Effector CD4-positive, alpha-beta T cell (primary cell): ENCODE measurements around the gene COASY.
"Not testable (repeated sequence)": the region's sequence is repeated elsewhere in the genome, so short reads cannot be mapped to it uniquely, and the experiment has no call there.

Experiments used
- DNase-seq: peaks from one replicate; pipeline ENCODE4 v3.0.0-alpha.2; 2020

Gene COASY

DNA sequence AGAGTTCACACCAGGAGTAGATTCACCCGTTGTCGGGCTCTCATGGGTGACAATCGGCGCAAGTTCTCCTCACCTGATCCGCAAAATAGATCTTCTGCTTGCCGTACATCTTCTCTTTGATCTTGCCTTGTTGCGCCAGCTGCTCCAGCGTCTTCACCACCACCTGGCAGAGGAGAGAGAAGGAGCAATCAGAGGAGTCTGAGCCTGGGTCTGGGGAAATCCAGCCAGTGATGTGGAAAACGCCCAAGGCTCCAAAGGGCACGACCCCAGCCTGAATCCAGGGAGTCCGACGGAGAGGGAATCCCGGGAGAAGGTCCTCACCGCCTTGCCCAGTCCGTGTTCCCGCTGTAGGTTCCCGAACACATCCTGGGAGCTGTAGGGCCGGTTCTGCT, 15.2 kb downstream of the COASY start:
- no peak for DNase-seq

DNA sequence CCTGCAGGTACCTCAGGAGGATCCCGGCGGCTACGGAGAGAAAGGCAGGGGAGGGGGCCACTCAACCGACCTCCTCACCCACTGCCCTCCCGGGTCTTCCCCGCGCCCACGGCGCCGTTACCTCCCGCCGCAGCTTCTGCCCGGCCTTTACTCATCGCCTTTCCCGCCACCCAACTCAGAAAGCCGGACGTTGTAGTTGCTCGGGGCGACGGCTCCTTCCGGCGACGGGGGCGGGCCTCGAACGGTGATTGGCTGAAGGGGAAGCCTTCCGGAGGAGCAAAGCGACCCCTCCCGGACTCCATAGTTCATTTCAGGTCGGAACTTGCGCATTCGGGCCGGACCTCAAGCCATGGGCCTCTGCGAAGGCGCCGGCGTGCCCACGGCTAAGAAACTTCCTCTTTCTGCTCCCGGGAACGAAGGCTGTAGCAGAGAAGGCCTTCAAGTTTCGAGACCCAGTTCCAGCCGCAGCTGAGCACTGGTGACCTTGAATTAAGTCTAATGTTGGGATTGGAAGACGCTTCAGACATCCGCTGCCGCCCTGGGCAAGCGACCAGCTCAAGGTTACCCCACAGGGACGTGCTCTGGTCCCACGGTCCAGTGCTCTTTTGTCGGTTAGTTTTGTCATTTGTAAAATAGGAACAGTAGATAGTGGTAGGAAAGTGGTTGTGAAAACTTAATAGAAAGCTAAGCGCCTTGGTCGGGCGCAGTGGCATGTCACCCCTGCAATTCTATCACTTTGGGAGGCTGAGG, 15.8 kb downstream of the COASY start, which contains the start of gene PSMC3IP:
Gene PSMC3IP (minus strand): TSS at position 198 of the 750 bp plus-strand sequence. CDS start 43 bp downstream, at position 155.
- DNase-seq, result peak; percentile 89

GRCh38 chr17:42578282-42578869, 16.4 kb downstream of the COASY start:
- peak; percentile 55 for DNase-seq

- no peak for DNase-seq
These were observed 18.0 kb downstream of the COASY start for GRCh38 chr17:42579794-42580551.

- DNase-seq, result no peak
These were observed 19.9 kb downstream of the COASY start for GRCh38 chr17:42581744-42582270.

DNA sequence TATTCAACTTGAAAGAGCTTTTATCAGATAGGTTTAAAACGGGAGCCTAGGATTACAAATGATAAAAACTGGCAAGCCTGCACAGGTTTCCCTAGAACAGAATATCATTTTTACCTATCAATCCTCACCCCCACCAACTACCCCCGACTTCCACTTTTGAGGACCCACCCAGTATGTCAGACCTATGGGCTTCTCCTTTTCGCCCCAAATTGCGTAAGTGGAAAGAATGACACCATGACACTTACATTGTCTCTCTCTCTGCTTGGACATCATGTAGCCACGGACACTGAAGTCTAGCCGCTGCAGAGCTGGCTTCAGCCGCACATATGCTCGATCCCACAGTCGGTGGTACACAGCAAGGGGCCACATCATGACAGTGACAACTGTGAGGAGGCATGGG, 22.9 kb downstream of the COASY start:
- DNase-seq, result no peak

DNA sequence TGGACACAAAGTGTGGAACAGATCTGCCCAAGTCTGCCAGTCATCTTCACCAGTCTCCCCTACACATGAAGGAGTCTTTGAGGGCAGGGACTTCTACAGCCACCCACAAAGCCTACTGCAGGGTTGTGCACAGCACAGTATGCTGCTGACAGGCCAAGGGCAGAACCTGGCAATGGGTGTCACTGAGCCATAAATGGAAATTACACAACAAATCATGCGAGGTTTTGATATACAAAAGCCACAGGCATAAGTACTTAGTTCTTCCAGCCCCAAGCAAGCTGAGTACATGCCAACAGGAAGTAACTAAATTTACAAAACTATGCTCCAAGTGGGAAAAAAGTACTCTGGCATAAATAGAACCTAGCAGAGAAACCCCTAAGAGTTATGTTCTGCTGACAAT, 23.4 kb downstream of the COASY start:
- DNase-seq, result no peak

DNA sequence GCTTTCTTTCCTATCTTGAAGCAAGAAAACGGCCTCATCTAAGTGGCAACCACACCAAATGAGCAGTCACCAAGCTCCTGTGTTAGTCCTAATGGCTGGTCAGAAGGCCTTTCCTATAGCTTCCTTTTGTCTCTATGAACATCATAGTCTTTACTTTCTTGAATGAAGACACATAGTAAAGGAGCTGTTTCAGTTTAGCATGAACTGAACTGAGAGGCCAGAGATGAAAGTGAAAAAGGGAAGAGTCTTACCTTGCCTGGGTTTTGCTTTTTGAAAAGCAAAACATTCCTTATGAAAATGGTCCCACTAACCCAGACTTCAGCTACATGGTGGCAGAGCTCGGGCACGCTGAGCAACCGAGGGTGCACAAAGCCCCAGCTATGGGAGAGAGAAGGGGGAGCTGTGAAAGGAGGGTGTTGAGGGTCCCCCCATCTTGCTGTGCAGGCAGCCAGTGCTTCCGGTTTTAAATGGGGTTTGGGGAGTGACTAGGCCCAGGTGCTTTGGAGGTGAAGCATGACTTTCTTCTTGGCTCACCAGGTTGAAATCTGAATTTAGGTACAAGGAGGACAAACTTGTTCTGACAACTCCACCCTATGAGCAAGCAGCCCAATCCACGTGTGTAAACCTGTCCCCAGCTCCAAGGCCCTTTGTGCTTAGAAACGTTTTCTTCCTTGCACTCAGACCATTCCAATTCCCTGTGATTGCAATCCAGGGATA, 24.7 kb downstream of the COASY start:
- DNase-seq, result no peak

GRCh38 chr17:42590886-42591285, 28.9 kb downstream of the COASY start:
- DNase-seq, result no peak

- no peak for DNase-seq
These were observed 29.5 kb downstream of the COASY start for GRCh38 chr17:42591411-42591810.

DNA sequence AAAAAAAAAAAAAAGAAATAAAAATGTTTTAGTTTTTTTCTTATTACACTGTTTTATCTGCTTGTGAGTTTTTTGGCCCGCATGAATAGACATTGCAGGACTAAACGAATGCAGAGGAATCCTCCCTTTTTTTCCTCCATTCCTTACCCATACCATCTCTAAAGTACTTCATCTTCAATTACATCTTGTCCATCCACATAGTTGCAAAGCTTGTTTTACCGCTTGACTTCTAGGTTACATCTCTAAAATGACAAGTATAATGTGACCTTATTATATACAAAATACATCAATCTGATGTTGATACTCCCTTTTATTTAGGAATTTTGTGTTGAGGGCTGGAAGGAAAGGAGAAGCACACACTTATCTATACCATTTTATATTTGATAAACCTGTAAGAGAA, 34.4 kb downstream of the COASY start:
- no peak for DNase-seq

- DNase-seq, result no peak
These were observed 37.0 kb downstream of the COASY start for GRCh38 chr17:42598905-42599304.

- no peak for DNase-seq
These were observed 41.4 kb downstream of the COASY start for GRCh38 chr17:42603318-42603717.

GRCh38 chr17:42607769-42608168, 45.8 kb downstream of the COASY start:
- no peak for DNase-seq

GRCh38 chr17:42608305-42609181, 46.6 kb downstream of the COASY start:
- DNase-seq, result no peak

DNA sequence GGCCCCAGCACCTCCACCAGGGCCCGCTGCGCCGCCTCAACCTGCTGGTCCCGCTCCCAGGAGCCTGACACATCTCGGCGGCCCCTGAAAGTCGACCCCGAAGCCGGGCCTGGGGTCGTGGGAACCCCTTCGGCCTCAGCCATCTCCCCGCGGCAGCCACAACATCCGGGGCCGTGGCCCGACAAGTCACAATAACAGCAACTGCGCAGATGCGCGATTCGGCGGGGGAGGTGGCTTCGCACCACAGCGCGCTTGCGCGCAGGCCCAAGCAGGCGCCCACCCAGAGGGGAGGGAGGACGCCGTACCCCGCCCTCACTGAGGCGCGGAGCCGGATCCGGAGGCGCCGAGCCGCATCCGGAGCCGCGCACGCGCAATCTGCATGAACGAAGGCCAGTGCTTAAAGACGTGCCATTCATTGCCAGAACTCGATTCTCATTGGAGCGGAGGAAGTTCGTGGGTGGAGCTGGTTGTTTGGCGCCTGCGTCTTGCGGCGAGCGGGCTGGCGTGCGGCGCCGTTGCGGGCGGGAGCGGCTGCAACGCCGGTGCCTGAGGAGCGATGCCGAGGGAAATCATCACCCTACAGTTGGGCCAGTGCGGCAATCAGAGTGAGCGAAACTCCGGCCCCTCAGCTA, 47.4 kb downstream of the COASY start, which contains the start of the genes RETREG3 and TUBG1:
Gene RETREG3 (minus strand): TSS at position 193 of the 632 bp plus-strand sequence. CDS start 50 bp downstream, at position 143.
Gene TUBG1 (plus strand): TSS at position 502 of the 632 bp plus-strand sequence. CDS start 55 bp downstream, at position 557.
- DNase-seq, result peak; percentile 99

GRCh38 chr17:42609814-42610801, 48.2 kb downstream of the COASY start:
- not testable (repeated sequence) for DNase-seq

GRCh38 chr17:42612013-42612412, 50.1 kb downstream of the COASY start:
- no peak for DNase-seq

DNA sequence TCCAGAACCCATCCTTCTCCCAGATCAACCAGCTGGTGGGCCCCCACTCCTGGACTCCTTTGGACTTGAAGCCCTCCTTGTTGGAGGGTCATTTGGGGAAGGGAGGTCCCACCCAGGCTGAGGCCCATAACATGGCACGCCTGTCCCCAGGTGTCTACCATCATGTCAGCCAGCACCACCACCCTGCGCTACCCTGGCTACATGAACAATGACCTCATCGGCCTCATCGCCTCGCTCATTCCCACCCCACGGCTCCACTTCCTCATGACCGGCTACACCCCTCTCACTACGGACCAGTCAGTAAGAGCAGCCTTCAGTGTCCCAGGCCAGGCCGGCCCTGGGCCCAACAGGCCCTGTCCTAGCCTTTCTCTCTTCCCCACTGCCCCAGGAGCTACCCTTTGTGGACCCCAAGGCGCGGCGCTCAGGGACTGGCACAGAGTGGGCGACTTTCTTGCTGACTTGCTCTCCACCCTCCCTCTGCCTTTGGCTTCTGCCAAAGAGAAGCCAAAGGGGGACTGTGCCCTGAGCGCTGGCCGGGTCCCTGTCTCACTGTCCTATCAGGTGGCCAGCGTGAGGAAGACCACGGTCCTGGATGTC, 51.8 kb downstream of the COASY start:
- DNase-seq, result no peak
